ENCODE measurements around the gene ANKH. TPM values are rescaled to one million over a fixed set of nuclear protein-coding genes. Genes with fewer than 3 reads are reported as not detected.

The ANKH gene
- polyA plus RNA-seq, 1 donor from 2014 or later = 9.9 TPM

GRCh38 chr5:14693070-14693469 is 178.5 kb downstream of the ANKH start:
- TF ChIP-seq REST (IDR thresholded peaks at IDR 0.05; ENCODE audit: borderline replicate concordance) (no peak), MXI1 (conservative IDR thresholded peaks at IDR 0.05; ENCODE audit: poor library complexity, severe bottlenecking) (no peak), TAF1 (IDR thresholded peaks at IDR 0.05; ENCODE audit: low read depth) (no peak), POLR2AphosphoS5 (IDR thresholded peaks at IDR 0.05) (no peak), EP300 (conservative IDR thresholded peaks at IDR 0.05; ENCODE audit: poor library complexity, severe bottlenecking) (no peak), EZH2 (IDR thresholded peaks at IDR 0.05; ENCODE audit: borderline replicate concordance, insufficient read depth, low read length, poor library complexity, severe bottlenecking) (no peak), SMC3 (conservative IDR thresholded peaks at IDR 0.05; ENCODE audit: poor library complexity) (no peak), CTCF (IDR thresholded peaks at IDR 0.05; ENCODE audit: poor library complexity, severe bottlenecking) (no peak), RAD21 (conservative IDR thresholded peaks at IDR 0.05) (no peak)
- Histone ChIP-seq H3K4me3 (ENCODE audit: low read length) (no peak overlapping the region), H3F3A (ENCODE audit: insufficient read depth, low read length, poor library complexity, severe bottlenecking) (no peaks in the 10 kb centered on the region), H3K9ac (ENCODE audit: low read length) (no peak overlapping the region), H3K9me3 (ENCODE audit: low read length) (no peaks in the 10 kb centered on the region), H4K20me1 (ENCODE audit: insufficient read depth) (no peaks in the 10 kb centered on the region), H3K4me2 (ENCODE audit: low read length) (no peak overlapping the region), H3K79me2 (replicated peaks; ENCODE audit: insufficient read depth, low read length) (no peaks in the 10 kb centered on the region), H2AFZ (ENCODE audit: low read depth, low read length) (no peak overlapping the region), H3K27me3 (ENCODE audit: insufficient read depth, low read depth, low read length) (no peaks in the 10 kb centered on the region), H3K27ac (ENCODE audit: low read length) (no peak overlapping the region), H3K9me2 (ENCODE audit: insufficient read depth, low read length) (no peaks in the 10 kb centered on the region), H3K36me3 (ENCODE audit: insufficient read depth, low read length) (peaks cover 20% of the 10 kb centered on the region)

GRCh38 chr5:14687023-14687665 is 184.4 kb downstream of the ANKH start:
- no peak overlapping the region for H2AFZ ChIP-seq (ENCODE audit: low read depth, low read length)
- H3K9ac ChIP-seq (ENCODE audit: low read length) = no peak overlapping the region
- H3K9me3 ChIP-seq (ENCODE audit: low read length) = no peaks in the 10 kb centered on the region
- H3F3A ChIP-seq (ENCODE audit: insufficient read depth, low read length, poor library complexity, severe bottlenecking) = no peaks in the 10 kb centered on the region
- no peak overlapping the region for H3K4me2 ChIP-seq (ENCODE audit: low read length)
- no peaks in the 10 kb centered on the region for H3K27me3 ChIP-seq (ENCODE audit: insufficient read depth, low read depth, low read length)
- H3K79me2 ChIP-seq (replicated peaks; ENCODE audit: insufficient read depth, low read length) = no peaks in the 10 kb centered on the region
- no peaks in the 10 kb centered on the region for H4K20me1 ChIP-seq (ENCODE audit: insufficient read depth)
- no peak overlapping the region for H3K4me3 ChIP-seq (ENCODE audit: low read length)
- TF ChIP-seq POLR2AphosphoS5 (IDR thresholded peaks at IDR 0.05) (no peak), SMC3 (conservative IDR thresholded peaks at IDR 0.05; ENCODE audit: poor library complexity) (no peak), EP300 (conservative IDR thresholded peaks at IDR 0.05; ENCODE audit: poor library complexity, severe bottlenecking) (no peak), EZH2 (IDR thresholded peaks at IDR 0.05; ENCODE audit: borderline replicate concordance, insufficient read depth, low read length, poor library complexity, severe bottlenecking) (no peak), MXI1 (conservative IDR thresholded peaks at IDR 0.05; ENCODE audit: poor library complexity, severe bottlenecking) (no peak), CTCF (IDR thresholded peaks at IDR 0.05; ENCODE audit: poor library complexity, severe bottlenecking) (no peak), TAF1 (IDR thresholded peaks at IDR 0.05; ENCODE audit: low read depth) (no peak), REST (IDR thresholded peaks at IDR 0.05; ENCODE audit: borderline replicate concordance) (no peak), RAD21 (conservative IDR thresholded peaks at IDR 0.05) (no peak)
- peaks cover 19% of the 10 kb centered on the region for H3K36me3 ChIP-seq (ENCODE audit: insufficient read depth, low read length)
- H3K9me2 ChIP-seq (ENCODE audit: insufficient read depth, low read length) = no peaks in the 10 kb centered on the region
- no peak overlapping the region for H3K27ac ChIP-seq (ENCODE audit: low read length)

Measured in neural cell (in vitro differentiated cells).